ENCODE results near the gene THOC6. TPM values are rescaled to one million over a fixed set of nuclear protein-coding genes. Genes with fewer than 3 reads are reported as not detected.

THOC6 gene
- total RNA-seq, 1 experiment from 2014 or later = 68.2 TPM

GRCh38 chr16:3028716-3029319 lies 5.0 kb downstream of the THOC6 start:
- Histone ChIP-seq H3K9me3 (ENCODE audit: control insufficient read depth, low read depth, low read length) (no peaks in the 10 kb centered on the region), H2AFZ (ENCODE audit: low read length) (no peak overlapping the region), H3K23ac (ENCODE audit: insufficient read length, low read depth, low read length) (no peak overlapping the region), H3K18ac (ENCODE audit: insufficient read length, low read depth, low read length) (no peak overlapping the region), H3K4me1 (ENCODE audit: insufficient read depth, low read length) (no peaks in the 10 kb centered on the region), H3K23me2 (ENCODE audit: insufficient read length, low read depth, low read length, poor library complexity, severe bottlenecking) (no peaks in the 10 kb centered on the region), H3K4me2 (ENCODE audit: insufficient read depth, insufficient read length, low read length) (no peak overlapping the region), H2BK12ac (ENCODE audit: insufficient read length, low read depth, low read length) (no peak overlapping the region), H3K27me3 (ENCODE audit: insufficient read depth, low read length) (no peaks in the 10 kb centered on the region), H3K4ac (ENCODE audit: low read depth, low read length) (no peak overlapping the region), H3K79me1 (ENCODE audit: insufficient read depth, low read depth, low read length, poor library complexity, severe bottlenecking) (no peaks in the 10 kb centered on the region), H3K27ac (ENCODE audit: insufficient read length, low read depth, low read length) (no peak overlapping the region), H3K56ac (ENCODE audit: insufficient read length, low read depth, low read length) (no peak overlapping the region), H2BK120ac (ENCODE audit: low read depth, low read length, poor library complexity, severe bottlenecking) (no peak overlapping the region), H4K91ac (ENCODE audit: insufficient read length, low read depth, low read length) (no peak overlapping the region), H4K20me1 (ENCODE audit: control insufficient read depth, insufficient read depth, insufficient read length) (peaks cover 3% of the 10 kb centered on the region), H2BK5ac (ENCODE audit: insufficient read length, low read length) (no peak overlapping the region), H4K5ac (ENCODE audit: insufficient read length, low read depth, low read length) (no peak overlapping the region), H3K9ac (ENCODE audit: extremely low read depth, insufficient read length, low read length) (no peak overlapping the region), H3T11ph (ENCODE audit: low read length) (no peak overlapping the region), H3K79me2 (ENCODE audit: insufficient read depth, low read length) (no peaks in the 10 kb centered on the region), H2BK15ac (ENCODE audit: low read depth, low read length) (no peak overlapping the region), H2AK5ac (ENCODE audit: insufficient read length, low read length) (no peak overlapping the region), H2BK20ac (ENCODE audit: low read depth, low read length, poor library complexity, severe bottlenecking) (no peak overlapping the region), H4K8ac (replicated peaks; ENCODE audit: insufficient read length, low read depth, low read length) (no peak overlapping the region), H3K14ac (ENCODE audit: insufficient read depth, low read length) (no peak overlapping the region)
- DNase-seq = no peak
- peaks cover 14 to 39% of the 10 kb centered on the region in 2 experiments for H3K4me1 Mint-ChIP-seq
- H3K27me3 Mint-ChIP-seq (ENCODE audit: low read depth) = peaks cover 13% of the 10 kb centered on the region
- TF ChIP-seq, protein P1, sequence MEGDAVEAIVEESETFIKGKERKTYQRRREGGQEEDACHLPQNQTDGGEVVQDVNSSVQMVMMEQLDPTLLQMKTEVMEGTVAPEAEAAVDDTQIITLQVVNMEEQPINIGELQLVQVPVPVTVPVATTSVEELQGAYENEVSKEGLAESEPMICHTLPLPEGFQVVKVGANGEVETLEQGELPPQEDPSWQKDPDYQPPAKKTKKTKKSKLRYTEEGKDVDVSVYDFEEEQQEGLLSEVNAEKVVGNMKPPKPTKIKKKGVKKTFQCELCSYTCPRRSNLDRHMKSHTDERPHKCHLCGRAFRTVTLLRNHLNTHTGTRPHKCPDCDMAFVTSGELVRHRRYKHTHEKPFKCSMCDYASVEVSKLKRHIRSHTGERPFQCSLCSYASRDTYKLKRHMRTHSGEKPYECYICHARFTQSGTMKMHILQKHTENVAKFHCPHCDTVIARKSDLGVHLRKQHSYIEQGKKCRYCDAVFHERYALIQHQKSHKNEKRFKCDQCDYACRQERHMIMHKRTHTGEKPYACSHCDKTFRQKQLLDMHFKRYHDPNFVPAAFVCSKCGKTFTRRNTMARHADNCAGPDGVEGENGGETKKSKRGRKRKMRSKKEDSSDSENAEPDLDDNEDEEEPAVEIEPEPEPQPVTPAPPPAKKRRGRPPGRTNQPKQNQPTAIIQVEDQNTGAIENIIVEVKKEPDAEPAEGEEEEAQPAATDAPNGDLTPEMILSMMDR (conservative IDR thresholded peaks at IDR 0.05) = no peak
- H3K4me3 Mint-ChIP-seq = peak overlapping the region in 1 of 2 experiments; percentile 55; a peak in 2 of 5 replicates
- no peaks in the 10 kb centered on the region for H3K9me3 Mint-ChIP-seq
- WGBS (ENCODE audit: extremely low coverage, insufficient read length, low lambda C conversion rate) = no CpG with 5 or more reads among the region's 15 CpGs
- peaks cover 13 to 38% (median 34%) of the 10 kb centered on the region in 3 experiments for H3K36me3 Mint-ChIP-seq (ENCODE audit: insufficient read depth in 1 of 3, low read depth in 3 of 3)
- H3K27ac Mint-ChIP-seq = no peak overlapping the region

Measured in H9 (cell line).